ENCODE data around the gene ZKSCAN1.

GRCh38 chr7:100069991-100070390 lies 54.6 kb downstream of the ZKSCAN1 start:
- TF ChIP-seq, protein P1, sequence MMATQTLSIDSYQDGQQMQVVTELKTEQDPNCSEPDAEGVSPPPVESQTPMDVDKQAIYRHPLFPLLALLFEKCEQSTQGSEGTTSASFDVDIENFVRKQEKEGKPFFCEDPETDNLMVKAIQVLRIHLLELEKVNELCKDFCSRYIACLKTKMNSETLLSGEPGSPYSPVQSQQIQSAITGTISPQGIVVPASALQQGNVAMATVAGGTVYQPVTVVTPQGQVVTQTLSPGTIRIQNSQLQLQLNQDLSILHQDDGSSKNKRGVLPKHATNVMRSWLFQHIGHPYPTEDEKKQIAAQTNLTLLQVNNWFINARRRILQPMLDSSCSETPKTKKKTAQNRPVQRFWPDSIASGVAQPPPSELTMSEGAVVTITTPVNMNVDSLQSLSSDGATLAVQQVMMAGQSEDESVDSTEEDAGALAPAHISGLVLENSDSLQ (IDR thresholded peaks at IDR 0.05), result no peak
- no peak for TF ChIP-seq SUZ12 (IDR thresholded peaks at IDR 0.05)
- TF ChIP-seq SP1 (IDR thresholded peaks at IDR 0.05), result no peak
- TF ChIP-seq TARDBP (IDR thresholded peaks at IDR 0.05), result no peak
- TF ChIP-seq HDGF (IDR thresholded peaks at IDR 0.05; ENCODE audit: borderline replicate concordance), result no peak
- no peak for TF ChIP-seq ELF4 (IDR thresholded peaks at IDR 0.05)
- no peak for TF ChIP-seq BHLHE40 (IDR thresholded peaks at IDR 0.05; ENCODE audit: borderline replicate concordance)
